Left cardiac atrium (tissue), 4 donors: Measurements from ENCODE around the gene IQSEC1. TPM values are rescaled to one million over a fixed set of nuclear protein-coding genes. Genes with fewer than 3 reads are reported as not detected.
"Not testable (repeated sequence)": the region's sequence is repeated elsewhere in the genome, so short reads cannot be mapped to it uniquely, and the experiment has no call there.

Experiments used
- ATAC-seq, 2 donors: fragments of 200-7000 bp; cut with Tn5 transposase; one replicate each; pipeline ENCODE4 v1.9.1; 2020; ENCODE audit warnings: mild to moderate bottlenecking in 2 of 2, moderate library complexity in 2 of 2
- DNase-seq: peaks from one replicate; pipeline ENCODE4 v3.0.0-alpha.2; 2020
- intact Hi-C, 2 donors: fragments of 100-400 bp; cut with DNase I; formaldehyde crosslinking; loops; one replicate each; pipeline versions ENCODE4 v1.14.1 to v1.15.1; 2022 to 2023
- total RNA-seq, 2 donors: library from RNA; stranded (reverse); fragmentation: NEBNext Ultra II Directional; extraction: Animal tissue kit (Norgen Biotek cat#: 25700); gene quantifications; one replicate each; pipeline ENCODE4 v1.2.1, GENCODE V29; 2021
- donor health status: DM: no; HTN: yes; CAD: no.
- donor health status: DM: no; HTN: yes; CAD: no; lungs with severe emphysema.
- donor health status: DM: yes; HTN: yes; CAD: no.
- donor health status: Dilated cardiomyopathy.

IQSEC1 gene
- total RNA-seq, 2 donors from 2014 or later = 58.8 to 73.7 TPM

GRCh38 chr3:12865271-12865670 lies 208.0 kb downstream of the IQSEC1 start:
- ATAC-seq (no peak), DNase-seq (no peak)
- intact Hi-C loops = loop anchor here in 1 of 2 donors (5.0 kb wide), 1 partner anchor 122 kb away; no protein-coding TSS in a partner anchor

- peak in 1 of 2 donors; percentile 46 for ATAC-seq
- no peak for DNase-seq
- intact Hi-C loops = no loop called here
Observed at GRCh38 chr3:12862387-12862786, 210.8 kb downstream of the IQSEC1 start.

- DNase-seq = no peak
- intact Hi-C loops = no loop called here
- ATAC-seq = no peak
Observed at GRCh38 chr3:12861611-12862010, 211.6 kb downstream of the IQSEC1 start.

GRCh38 chr3:12859840-12860239 lies 213.4 kb downstream of the IQSEC1 start:
- intact Hi-C loops = no loop called here
- ATAC-seq = no peak
- DNase-seq = no peak

- intact Hi-C loops = no loop called here
Observed at GRCh38 chr3:12856626-12857025, 216.6 kb downstream of the IQSEC1 start.

GRCh38 chr3:12854565-12854964 lies 218.7 kb downstream of the IQSEC1 start:
- DNase-seq (no peak), ATAC-seq (peak in 1 of 2 donors; percentile 8)

More at GRCh38 chr3:12856626-12857025, 216.6 kb downstream of the IQSEC1 start:
- ATAC-seq (peak in 1 of 2 donors; percentile 27), DNase-seq (no peak)

GRCh38 chr3:12853847-12854246 lies 219.4 kb downstream of the IQSEC1 start:
- ATAC-seq, DNase-seq, intact Hi-C loops: not testable (repeated sequence)

More at GRCh38 chr3:12854565-12854964, 218.7 kb downstream of the IQSEC1 start:
- intact Hi-C loops = no loop called here

- DNase-seq = no peak
- ATAC-seq = no peak
- intact Hi-C loops = no loop called here
Observed at GRCh38 chr3:12852201-12852600, 221.0 kb downstream of the IQSEC1 start.

Other genes with a start within 250 kb of the IQSEC1 start
- gene RPL32, start 231.9 kb downstream of the IQSEC1 start, total RNA-seq = 1,000 to 10,000 TPM; 1,021 to 1,102 TPM